NCI-H1436 treated with DMSO at 0.1 percent for 48 hours (cell line): ENCODE results near the gene TMEM267.
"Not testable (repeated sequence)": the region's sequence is repeated elsewhere in the genome, so short reads cannot be mapped to it uniquely, and the experiment has no call there.

ENCODE experiments used
- DNase-seq: peaks from one replicate; lab custom pipeline; 2025; lab: John Stamatoyannopoulos, UW

TMEM267 gene

DNA sequence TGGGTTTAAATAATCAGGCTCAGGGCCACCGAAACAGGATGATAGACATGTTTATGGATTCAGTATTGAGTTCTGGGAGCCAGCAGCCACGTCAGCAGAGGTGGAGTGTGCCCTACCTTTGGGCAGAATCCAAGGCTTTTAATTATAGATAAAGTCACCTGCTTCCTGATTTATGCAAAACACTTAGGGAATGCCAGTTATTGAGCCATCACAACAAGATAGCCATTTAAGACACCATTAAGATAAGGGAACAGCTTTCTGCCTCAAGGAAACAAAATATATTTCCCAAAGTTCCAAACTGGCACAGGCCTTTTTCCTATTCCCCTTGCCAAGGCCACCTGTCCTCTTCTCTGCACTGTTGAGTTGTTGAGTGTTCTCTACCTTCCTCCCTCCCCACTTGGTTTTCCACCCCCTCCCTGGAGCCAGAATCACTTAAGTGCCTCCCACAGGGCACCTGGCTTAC, 73.8 kb downstream of the TMEM267 start:
- no peak for DNase-seq

DNA sequence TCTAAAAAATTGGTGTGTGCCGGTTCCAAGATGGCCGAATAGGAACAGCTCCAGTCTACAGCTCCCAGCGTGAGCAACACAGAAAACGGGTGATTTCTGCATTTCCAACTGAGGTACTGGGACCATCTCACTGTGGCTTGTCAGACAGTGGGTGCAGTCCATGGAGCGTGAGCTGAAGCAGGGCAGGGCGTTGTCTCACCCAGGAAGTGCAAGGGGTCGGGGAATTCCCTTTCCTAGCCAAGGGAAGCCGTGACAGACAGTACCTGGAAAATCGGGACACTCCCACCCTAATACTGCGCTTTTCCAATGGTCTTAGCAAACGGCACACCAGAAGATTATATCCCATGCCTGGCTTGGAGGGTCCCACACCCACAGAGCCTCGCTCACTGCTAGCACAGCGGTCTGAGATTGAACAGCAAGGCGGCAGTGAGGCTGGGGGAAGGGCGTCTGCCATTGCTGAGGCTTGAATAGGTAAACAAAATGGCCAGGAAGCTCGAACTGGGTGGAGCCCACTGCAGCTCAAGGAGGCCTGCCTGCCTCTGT, 81.1 kb downstream of the TMEM267 start:
- not testable (repeated sequence) for DNase-seq

DNA sequence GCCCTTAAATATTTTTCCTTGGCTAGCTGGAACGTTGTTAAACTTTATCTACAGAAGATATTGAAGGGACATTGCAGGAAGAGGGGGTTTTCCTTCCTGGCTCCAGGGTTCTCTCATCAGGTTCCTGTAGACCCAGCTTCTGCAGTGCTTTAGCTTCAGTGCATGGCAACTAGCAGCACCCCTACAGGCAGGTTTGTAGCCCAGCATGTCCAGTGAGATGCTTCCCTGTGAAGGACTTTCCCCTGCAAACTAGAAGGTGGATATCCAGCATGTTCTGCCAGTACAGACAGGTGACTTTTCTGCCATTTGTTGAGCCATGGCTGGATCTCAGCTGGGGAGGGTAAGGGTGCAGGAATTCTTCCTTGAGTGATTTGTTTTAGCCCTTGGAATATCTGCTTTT, 81.8 kb downstream of the TMEM267 start:
- no peak for DNase-seq

GRCh38 chr5:43400082-43400481, 83.6 kb downstream of the TMEM267 start:
- no peak for DNase-seq

GRCh38 chr5:43396762-43397304, 86.8 kb downstream of the TMEM267 start:
- no peak for DNase-seq
